Upper lobe of left lung (tissue), 6 donors: ENCODE measurements around the gene AP5Z1. TPM values are rescaled to one million over a fixed set of nuclear protein-coding genes. Genes with fewer than 3 reads are reported as not detected.

Source experiments
- ATAC-seq, 2 donors: fragments of 200-7000 bp; cut with Tn5 transposase; one replicate each; pipeline ENCODE4 v1.9.1; 2022; ENCODE audit warnings: mild to moderate bottlenecking in 2 of 2, moderate library complexity in 2 of 2; ENCODE audit not compliant: low FRiP score in 2 of 2
- DNase-seq, 2 donors: peaks; one replicate each; pipeline ENCODE4 v3.0.0-alpha.2; 2019 to 2020
- H3K27ac ChIP-seq, 4 donors: fragments of 200-600 bp; sonication (generic); one replicate each; pipeline ENCODE4 v1.5.1; 2016 to 2019
- H3K27me3 ChIP-seq, 4 donors: fragments of 200-600 bp; sonication (generic); one replicate each; pipeline ENCODE4 v1.5.1; 2017 to 2019
- H3K36me3 ChIP-seq, 4 donors: fragments of 200-600 bp; sonication (generic); one replicate each; pipeline ENCODE4 v1.5.1; 2016 to 2019
- H3K4me1 ChIP-seq, 4 donors: fragments of 200-600 bp; sonication (generic); one replicate each; pipeline ENCODE4 v1.5.1; 2018 to 2019
- H3K4me3 ChIP-seq, 4 donors: fragments of 200-600 bp; sonication (generic); one replicate each; pipeline ENCODE4 v1.5.1; 2017 to 2019; ENCODE audit warnings: mild to moderate bottlenecking in 2 of 4, moderate library complexity in 1 of 4
- H3K9me3 ChIP-seq, 4 donors: fragments of 200-600 bp; sonication (generic); one replicate each; pipeline ENCODE4 v1.5.1; 2018 to 2019
- EP300 ChIP-seq, 4 donors: sonication (generic); formaldehyde crosslinking; IDR thresholded peaks; one replicate each; pipeline ENCODE4 v1.5.1; 2017; ENCODE audit warnings: antibody characterized with exemption in 4 of 4, control low read depth in 2 of 4
- POLR2A ChIP-seq, 4 donors: fragments of 450-650 bp; IDR thresholded peaks; one replicate each; pipeline ENCODE4 v1.5.1; 2016 to 2017; ENCODE audit warnings: antibody characterized with exemption in 4 of 4, mild to moderate bottlenecking in 2 of 4
- POLR2AphosphoS5 ChIP-seq, 2 donors: sonication (generic); formaldehyde crosslinking; IDR thresholded peaks; one replicate each; pipeline ENCODE4 v1.5.1; 2017; ENCODE audit warnings: antibody characterized with exemption in 2 of 2
- WGBS, 2 donors: methylation state at CpG; one replicate each; pipeline ENCODE4 v1.1.5; 2017 to 2018; 5-methylcytosine and 5-hydroxymethylcytosine counted together
- total RNA-seq, 6 donors: library from RNA; depleted of rRNA in 4 of 6; stranded (reverse); fragments of >200 nt in 4 of 6; gene quantifications; one replicate each; pipeline versions ENCODE4 v1.1.0 to v1.2.1, GENCODE V29; 2016 to 2021
- TF ChIP-seq, protein P1 (sequence below), 6 experiments: fragments of 450-650 bp in 4 of 6; fragments of 200-600 bp in 2 of 6; sonication (generic) in 2 of 6; IDR thresholded peaks; one replicate each; pipeline ENCODE4 v1.5.1; 2016 to 2019; ENCODE audit warnings: antibody characterized with exemption in 6 of 6
- donor health status: DM: no; HTN: no; CAD: no; lungs with moderate emphysema.
- donor health status: DM: no; HTN: yes; CAD: no; lungs with severe emphysema.

AP5Z1 gene
- total RNA-seq, 6 donors from 2014 or later, result 23.4 to 152 (median 52.1) TPM

GRCh38 chr7:4775848-4776623, 613 bp downstream of the AP5Z1 start:
- ATAC-seq (peak; percentile 52 to 58), DNase-seq (peak in 1 of 2 donors; percentile 59)
- Histone ChIP-seq H3K4me1 (peaks cover 20 to 32% (median 25%) of the 10 kb centered on the region in 4 donors), H3K36me3 (peaks cover 0 to 14% (median 6%) of the 10 kb centered on the region in 4 donors), H3K9me3 (no peaks in the 10 kb centered on the region), H3K27me3 (no peaks in the 10 kb centered on the region), H3K27ac (peak overlapping the region; percentile 93 to 98 (median 96)), H3K4me3 (peak overlapping the region; percentile 91 to 99 (median 96))
- 21 to 27% methylated on average over 20 to 32 of the region's 32 CpGs for WGBS, 2 donors
- no peak for TF ChIP-seq POLR2AphosphoS5 (IDR thresholded peaks at IDR 0.05)
- no peak for TF ChIP-seq EP300 (IDR thresholded peaks at IDR 0.05)
- TF ChIP-seq, protein P1, sequence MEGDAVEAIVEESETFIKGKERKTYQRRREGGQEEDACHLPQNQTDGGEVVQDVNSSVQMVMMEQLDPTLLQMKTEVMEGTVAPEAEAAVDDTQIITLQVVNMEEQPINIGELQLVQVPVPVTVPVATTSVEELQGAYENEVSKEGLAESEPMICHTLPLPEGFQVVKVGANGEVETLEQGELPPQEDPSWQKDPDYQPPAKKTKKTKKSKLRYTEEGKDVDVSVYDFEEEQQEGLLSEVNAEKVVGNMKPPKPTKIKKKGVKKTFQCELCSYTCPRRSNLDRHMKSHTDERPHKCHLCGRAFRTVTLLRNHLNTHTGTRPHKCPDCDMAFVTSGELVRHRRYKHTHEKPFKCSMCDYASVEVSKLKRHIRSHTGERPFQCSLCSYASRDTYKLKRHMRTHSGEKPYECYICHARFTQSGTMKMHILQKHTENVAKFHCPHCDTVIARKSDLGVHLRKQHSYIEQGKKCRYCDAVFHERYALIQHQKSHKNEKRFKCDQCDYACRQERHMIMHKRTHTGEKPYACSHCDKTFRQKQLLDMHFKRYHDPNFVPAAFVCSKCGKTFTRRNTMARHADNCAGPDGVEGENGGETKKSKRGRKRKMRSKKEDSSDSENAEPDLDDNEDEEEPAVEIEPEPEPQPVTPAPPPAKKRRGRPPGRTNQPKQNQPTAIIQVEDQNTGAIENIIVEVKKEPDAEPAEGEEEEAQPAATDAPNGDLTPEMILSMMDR (IDR thresholded peaks at IDR 0.05), result no peak
- no peak for TF ChIP-seq POLR2A (IDR thresholded peaks at IDR 0.05)

DNA sequence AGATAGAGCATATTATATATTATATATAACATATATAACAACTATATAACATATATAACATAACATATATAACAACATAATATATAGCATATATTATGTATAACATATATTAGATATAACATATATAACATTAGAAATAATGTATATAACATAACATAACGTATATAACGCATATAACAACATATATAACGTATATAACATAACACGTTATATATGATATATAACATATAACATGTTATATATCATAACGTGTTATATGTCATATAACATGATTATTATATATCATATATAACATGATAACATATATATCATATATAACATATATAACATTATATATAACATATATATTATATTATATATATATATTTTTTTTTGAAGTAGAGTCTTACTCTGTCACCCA, 3.7 kb downstream of the AP5Z1 start:
- ATAC-seq (no peak), DNase-seq (no peak)
- H3K27ac ChIP-seq, result no peak overlapping the region
- WGBS, 2 donors, result 94 to 96% methylated on average over 5 of the region's 5 CpGs
- H3K4me1 ChIP-seq, result peaks cover 18 to 32% (median 24%) of the 10 kb centered on the region in 4 donors
- TF ChIP-seq POLR2A (IDR thresholded peaks at IDR 0.05), result no peak
- TF ChIP-seq, protein P1 (IDR thresholded peaks at IDR 0.05), result no peak
- no peak for TF ChIP-seq POLR2AphosphoS5 (IDR thresholded peaks at IDR 0.05)
- TF ChIP-seq EP300 (IDR thresholded peaks at IDR 0.05), result no peak
- H3K36me3 ChIP-seq, result peaks cover 13 to 40% (median 34%) of the 10 kb centered on the region in 4 donors
- H3K27me3 ChIP-seq, result no peaks in the 10 kb centered on the region
- no peaks in the 10 kb centered on the region for H3K9me3 ChIP-seq
- H3K4me3 ChIP-seq, result no peak overlapping the region

DNA sequence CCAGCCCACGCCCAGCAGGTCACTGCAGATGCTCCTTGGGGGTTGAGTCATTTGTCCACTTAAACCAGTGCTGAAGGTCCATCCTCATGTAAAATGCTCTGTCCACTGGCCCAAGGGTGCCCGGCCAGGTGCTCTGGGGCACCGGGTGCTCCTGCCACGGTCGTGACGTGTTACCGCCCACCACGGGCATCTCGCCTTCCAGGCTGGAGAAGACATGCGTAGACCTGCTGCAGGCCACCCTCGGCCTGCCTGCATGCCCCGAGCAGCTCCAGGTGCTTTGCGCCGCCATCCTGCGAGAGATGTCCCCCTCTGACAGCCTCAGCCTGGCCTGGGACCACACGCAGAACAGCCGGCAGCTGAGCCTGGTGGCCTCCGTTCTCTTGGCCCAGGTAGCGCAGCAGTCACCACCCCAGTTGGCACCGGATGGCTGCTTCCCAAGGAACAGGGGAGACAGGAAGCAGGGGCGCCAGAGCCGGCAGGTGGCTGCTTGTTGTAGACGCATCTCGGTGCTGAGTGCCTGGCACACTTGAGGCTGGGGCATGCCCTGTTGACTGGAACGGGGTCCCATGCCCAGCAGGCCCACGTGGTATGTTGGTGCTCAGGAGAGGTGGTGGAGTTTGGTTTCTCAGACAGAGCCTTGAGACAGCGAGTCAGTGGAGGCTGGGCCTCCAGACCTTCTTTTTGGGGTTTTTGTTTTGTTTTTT, 6.1 kb downstream of the AP5Z1 start:
- Histone ChIP-seq H3K9me3 (no peaks in the 10 kb centered on the region), H3K4me1 (peaks cover 10 to 19% (median 12%) of the 10 kb centered on the region in 4 donors), H3K27me3 (no peaks in the 10 kb centered on the region), H3K36me3 (peaks cover 15 to 64% (median 57%) of the 10 kb centered on the region in 4 donors), H3K27ac (no peak overlapping the region), H3K4me3 (no peak overlapping the region)
- 93 to 95% methylated on average over 10 to 27 of the region's 27 CpGs for WGBS, 2 donors
- DNase-seq (peak in 1 of 2 donors; percentile 75), ATAC-seq (no peak)
- TF ChIP-seq EP300 (IDR thresholded peaks at IDR 0.05) (no peak), POLR2AphosphoS5 (IDR thresholded peaks at IDR 0.05) (no peak), POLR2A (IDR thresholded peaks at IDR 0.05) (no peak)
- TF ChIP-seq, protein P1 (IDR thresholded peaks at IDR 0.05), result no peak

GRCh38 chr7:4782333-4783291, 7.2 kb downstream of the AP5Z1 start:
- no peak for TF ChIP-seq POLR2AphosphoS5 (IDR thresholded peaks at IDR 0.05)
- TF ChIP-seq EP300 (IDR thresholded peaks at IDR 0.05), result no peak
- TF ChIP-seq POLR2A (IDR thresholded peaks at IDR 0.05), result no peak
- TF ChIP-seq, protein P1 (IDR thresholded peaks at IDR 0.05), result no peak
- H3K27me3 ChIP-seq, result no peaks in the 10 kb centered on the region
- ATAC-seq, result no peak
- H3K4me3 ChIP-seq, result no peak overlapping the region
- peaks cover 3 to 8% (median 4%) of the 10 kb centered on the region in 4 donors for H3K4me1 ChIP-seq
- 91 to 96% methylated on average over 21 to 36 of the region's 36 CpGs for WGBS, 2 donors
- no peak overlapping the region for H3K27ac ChIP-seq
- peaks cover 19 to 71% (median 68%) of the 10 kb centered on the region in 4 donors for H3K36me3 ChIP-seq
- no peak for DNase-seq
- H3K9me3 ChIP-seq, result no peaks in the 10 kb centered on the region
